ENCODE data around the gene COPB2. TPM values are rescaled to one million over a fixed set of nuclear protein-coding genes. Genes with fewer than 3 reads are reported as not detected.

The COPB2 gene
- total RNA-seq, 1 experiment from 2014 or later, result 156 TPM

DNA sequence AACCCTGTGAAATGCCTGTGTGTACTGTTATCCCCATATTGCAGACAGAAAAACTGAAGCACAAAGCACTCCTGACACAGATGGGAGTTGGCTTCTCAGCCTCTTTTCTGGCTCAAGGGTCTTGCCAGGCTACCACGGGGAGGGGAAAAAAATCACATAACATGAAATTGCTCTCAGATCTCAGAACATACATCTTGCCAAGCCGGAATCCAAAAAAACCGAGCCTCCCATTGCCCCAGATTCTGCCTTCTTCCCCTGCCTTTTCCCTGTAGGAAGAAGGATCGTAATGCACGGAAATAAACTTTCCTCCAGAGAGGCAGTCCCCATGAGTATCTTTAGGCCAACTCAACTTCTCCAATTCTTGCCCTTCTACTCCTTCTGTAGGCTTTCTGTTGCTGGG is 62.2 kb downstream of the COPB2 start:
- no peak overlapping the region for H3K4me3 ChIP-seq
- no peaks in the 10 kb centered on the region for H3K9me3 ChIP-seq (replicated peaks)
- no peak for DNase-seq
- H3K4me1 ChIP-seq, result no peaks in the 10 kb centered on the region
- H3K27ac ChIP-seq, result no peak overlapping the region
- no peaks in the 10 kb centered on the region for H3K36me3 ChIP-seq
- H3K27me3 ChIP-seq, result peaks cover 10% of the 10 kb centered on the region; the same call in 1 of the 2 replicates

DNA sequence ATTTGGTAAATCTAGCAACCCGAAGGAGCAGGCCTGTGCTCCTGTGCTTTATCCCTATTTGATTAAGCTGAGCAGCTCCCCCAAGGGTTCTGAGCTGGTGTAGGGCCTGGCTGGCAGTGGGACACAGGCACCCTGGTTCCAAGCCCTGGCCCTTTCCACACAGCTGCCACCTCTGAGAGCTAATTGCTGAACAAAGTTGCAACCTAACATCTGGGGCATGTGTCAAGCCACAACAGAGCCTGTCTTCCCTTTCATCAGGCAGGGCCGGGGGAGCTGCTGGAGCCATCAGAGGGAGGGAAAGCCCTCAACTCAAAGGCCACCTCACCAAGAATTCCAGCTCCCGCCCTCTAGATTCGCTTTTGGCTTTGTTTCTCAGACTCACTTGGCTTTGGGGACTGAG is 62.7 kb downstream of the COPB2 start:
- Histone ChIP-seq H3K4me1 (no peaks in the 10 kb centered on the region), H3K9me3 (replicated peaks) (no peaks in the 10 kb centered on the region), H3K36me3 (no peaks in the 10 kb centered on the region), H3K27me3 (peaks cover 7% of the 10 kb centered on the region; the same call in 1 of the 2 replicates), H3K27ac (no peak overlapping the region), H3K4me3 (no peak overlapping the region)
- DNase-seq, result no peak

DNA sequence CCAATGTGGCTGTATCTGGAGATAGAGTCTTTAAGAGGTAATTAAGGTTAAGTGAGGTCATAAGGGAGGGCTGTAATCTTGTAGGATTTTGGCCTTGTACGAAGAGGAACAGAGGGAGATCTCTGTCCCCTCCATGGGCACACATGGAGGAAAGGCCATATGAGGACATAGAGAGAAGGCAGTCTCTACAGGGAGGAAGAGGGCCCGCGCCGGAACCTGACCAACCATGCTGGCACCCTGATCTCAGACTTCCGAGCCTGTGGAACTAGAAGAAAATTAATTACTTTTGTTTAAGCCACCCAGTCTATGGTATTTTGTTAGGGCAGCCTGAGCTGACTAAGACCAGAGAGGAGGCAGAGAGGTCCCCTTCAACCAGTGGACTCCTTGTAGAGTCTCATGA is 63.3 kb downstream of the COPB2 start:
- no peak overlapping the region for H3K4me3 ChIP-seq
- DNase-seq, result no peak
- no peaks in the 10 kb centered on the region for H3K4me1 ChIP-seq
- H3K36me3 ChIP-seq, result no peaks in the 10 kb centered on the region
- H3K27me3 ChIP-seq, result peaks cover 4% of the 10 kb centered on the region; the same call in 1 of the 2 replicates
- no peak overlapping the region for H3K27ac ChIP-seq
- H3K9me3 ChIP-seq (replicated peaks), result no peaks in the 10 kb centered on the region

DNA sequence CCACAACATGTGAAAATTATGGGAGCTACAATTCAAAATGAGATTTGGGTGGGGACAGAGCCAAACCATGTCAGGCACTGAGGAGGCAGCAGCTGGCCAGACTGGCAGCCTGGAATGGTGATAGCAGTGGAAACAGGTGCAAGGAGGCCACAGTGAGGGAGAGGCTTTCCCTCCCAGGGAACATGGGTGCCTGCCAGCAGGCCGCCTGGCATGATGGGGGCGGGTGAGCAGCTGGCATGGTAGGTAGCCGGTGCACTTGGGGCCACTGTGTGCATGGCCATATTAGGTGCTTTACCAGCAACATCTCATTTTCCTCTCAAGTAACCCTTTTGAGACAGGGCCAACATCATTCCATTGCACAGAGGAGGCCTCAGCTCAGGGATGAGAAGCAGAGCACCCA is 63.9 kb downstream of the COPB2 start:
- H3K27me3 ChIP-seq, result peaks cover 4% of the 10 kb centered on the region; the same call in 1 of the 2 replicates
- H3K36me3 ChIP-seq, result no peaks in the 10 kb centered on the region
- peak; percentile 27 to 45 for DNase-seq
- no peak overlapping the region for H3K4me3 ChIP-seq
- no peaks in the 10 kb centered on the region for H3K4me1 ChIP-seq
- H3K27ac ChIP-seq, result no peak overlapping the region
- H3K9me3 ChIP-seq (replicated peaks), result no peaks in the 10 kb centered on the region

DNA sequence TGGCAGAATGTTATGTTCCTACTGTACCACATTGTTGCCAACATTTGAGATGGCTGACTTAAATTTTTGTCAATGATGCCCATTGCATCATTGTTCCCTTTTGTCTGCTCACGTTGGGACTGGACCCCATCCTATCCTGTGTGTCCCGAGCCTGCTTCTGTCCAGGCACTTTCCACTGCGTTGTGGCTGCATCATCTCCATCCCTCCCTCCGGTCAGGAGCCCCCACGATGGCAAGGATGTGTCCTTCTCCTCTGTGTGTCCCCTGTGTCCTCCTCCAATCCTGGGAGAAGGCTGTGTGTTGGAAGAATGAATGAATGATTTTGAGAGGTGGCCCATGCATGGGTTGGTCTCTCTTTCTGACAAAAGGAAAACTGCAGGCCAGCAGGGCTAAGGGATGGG is 65.0 kb downstream of the COPB2 start:
- Histone ChIP-seq H3K36me3 (no peaks in the 10 kb centered on the region), H3K27me3 (no peaks in the 10 kb centered on the region; the same call in 1 of the 2 replicates), H3K4me3 (no peak overlapping the region), H3K27ac (no peak overlapping the region), H3K9me3 (replicated peaks) (no peaks in the 10 kb centered on the region), H3K4me1 (no peaks in the 10 kb centered on the region)
- no peak for DNase-seq

DNA sequence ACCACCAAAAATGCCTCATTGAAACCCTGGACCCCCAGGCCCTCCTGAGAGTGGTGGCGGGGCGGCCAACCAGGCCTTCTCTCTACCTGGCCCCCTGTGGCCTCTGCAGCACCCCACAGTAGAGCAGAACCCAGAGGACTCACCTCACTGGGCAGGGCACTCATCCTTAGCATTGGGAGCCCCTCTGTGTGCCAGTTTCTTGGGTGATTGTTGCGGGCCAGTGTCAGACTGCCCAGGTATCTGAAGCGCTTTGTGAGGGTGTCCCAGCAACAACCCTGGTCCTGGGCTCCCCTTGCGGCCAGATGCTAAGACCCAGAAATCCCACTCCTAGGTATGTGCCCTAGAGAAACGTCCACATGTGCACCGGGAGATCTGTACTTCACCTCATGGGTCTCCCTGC is 66.3 kb downstream of the COPB2 start:
- Histone ChIP-seq H3K27ac (no peak overlapping the region), H3K36me3 (no peaks in the 10 kb centered on the region), H3K27me3 (no peaks in the 10 kb centered on the region; the same call in 1 of the 2 replicates)

DNA sequence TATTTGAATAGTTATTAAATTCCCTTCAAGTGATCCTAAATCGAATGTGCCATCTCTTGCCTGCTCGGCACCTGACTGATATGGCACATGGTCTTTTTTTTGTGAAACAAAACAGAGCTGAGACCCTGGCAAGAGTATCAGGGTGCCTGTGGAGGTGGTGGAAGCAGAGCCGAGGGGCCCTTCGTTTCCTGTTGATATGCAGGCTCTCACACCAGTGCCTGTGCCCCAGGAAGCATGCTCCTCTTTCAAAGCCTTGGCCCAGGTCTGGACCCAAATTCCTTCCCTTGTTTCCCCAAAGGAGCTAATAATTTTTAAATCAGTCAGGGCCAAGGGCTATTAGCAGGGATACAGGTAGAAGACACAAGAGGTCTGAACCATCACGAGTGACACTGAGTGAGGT is 67.1 kb downstream of the COPB2 start:
- Histone ChIP-seq H3K9me3 (replicated peaks) (no peaks in the 10 kb centered on the region), H3K36me3 (no peaks in the 10 kb centered on the region)
- no peak for DNase-seq

More for the DNA sequence above, 66.3 kb downstream of the COPB2 start:
- no peak for DNase-seq
- Histone ChIP-seq H3K4me3 (no peak overlapping the region), H3K4me1 (no peaks in the 10 kb centered on the region), H3K9me3 (replicated peaks) (no peaks in the 10 kb centered on the region)

DNA sequence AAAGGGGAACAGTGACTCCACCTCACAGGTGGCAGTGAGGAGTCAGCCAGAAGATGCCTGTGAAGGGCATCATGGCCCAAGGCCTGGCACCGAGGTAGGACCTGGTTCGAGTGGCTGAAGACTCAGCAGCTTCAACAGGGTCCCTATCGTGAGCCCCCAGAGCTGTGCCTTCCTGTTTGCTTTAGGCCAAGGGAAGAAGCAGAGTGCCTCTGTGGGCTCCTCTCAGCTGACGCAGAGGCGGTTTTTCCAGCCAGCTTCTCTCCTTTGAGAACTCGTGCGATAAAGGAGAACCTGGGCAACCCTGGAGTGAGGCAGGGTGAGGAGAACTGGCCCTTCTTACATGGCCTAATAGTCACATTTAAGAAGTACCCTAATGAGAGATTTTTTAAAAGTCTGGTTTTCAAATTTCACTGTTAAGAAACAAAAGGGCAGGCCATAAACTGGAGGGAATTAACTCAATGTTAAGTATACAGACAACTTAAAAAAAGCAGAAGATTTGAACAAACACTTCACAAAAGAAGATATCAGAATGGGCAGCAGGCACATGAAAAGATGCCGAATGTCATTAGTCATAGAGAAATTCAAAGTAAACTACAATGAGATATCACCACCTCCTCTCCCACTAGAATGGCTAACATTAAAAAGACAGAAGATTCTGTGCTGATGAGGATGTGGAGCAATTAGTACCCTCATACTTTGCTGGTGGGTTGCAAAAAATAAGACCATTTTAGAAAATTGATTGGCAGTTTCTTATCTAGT is 68.7 kb downstream of the COPB2 start:
- no peaks in the 10 kb centered on the region; the same call in 1 of the 2 replicates for H3K27me3 ChIP-seq
- no peaks in the 10 kb centered on the region for H3K36me3 ChIP-seq
- H3K27ac ChIP-seq, result no peak overlapping the region
- no peaks in the 10 kb centered on the region for H3K4me1 ChIP-seq
- no peak for DNase-seq
- H3K4me3 ChIP-seq, result no peak overlapping the region
- no peaks in the 10 kb centered on the region for H3K9me3 ChIP-seq (replicated peaks)

More for the DNA sequence above, 67.1 kb downstream of the COPB2 start:
- Histone ChIP-seq H3K4me3 (no peak overlapping the region), H3K27ac (no peak overlapping the region), H3K27me3 (no peaks in the 10 kb centered on the region; the same call in 1 of the 2 replicates), H3K4me1 (no peaks in the 10 kb centered on the region)

DNA sequence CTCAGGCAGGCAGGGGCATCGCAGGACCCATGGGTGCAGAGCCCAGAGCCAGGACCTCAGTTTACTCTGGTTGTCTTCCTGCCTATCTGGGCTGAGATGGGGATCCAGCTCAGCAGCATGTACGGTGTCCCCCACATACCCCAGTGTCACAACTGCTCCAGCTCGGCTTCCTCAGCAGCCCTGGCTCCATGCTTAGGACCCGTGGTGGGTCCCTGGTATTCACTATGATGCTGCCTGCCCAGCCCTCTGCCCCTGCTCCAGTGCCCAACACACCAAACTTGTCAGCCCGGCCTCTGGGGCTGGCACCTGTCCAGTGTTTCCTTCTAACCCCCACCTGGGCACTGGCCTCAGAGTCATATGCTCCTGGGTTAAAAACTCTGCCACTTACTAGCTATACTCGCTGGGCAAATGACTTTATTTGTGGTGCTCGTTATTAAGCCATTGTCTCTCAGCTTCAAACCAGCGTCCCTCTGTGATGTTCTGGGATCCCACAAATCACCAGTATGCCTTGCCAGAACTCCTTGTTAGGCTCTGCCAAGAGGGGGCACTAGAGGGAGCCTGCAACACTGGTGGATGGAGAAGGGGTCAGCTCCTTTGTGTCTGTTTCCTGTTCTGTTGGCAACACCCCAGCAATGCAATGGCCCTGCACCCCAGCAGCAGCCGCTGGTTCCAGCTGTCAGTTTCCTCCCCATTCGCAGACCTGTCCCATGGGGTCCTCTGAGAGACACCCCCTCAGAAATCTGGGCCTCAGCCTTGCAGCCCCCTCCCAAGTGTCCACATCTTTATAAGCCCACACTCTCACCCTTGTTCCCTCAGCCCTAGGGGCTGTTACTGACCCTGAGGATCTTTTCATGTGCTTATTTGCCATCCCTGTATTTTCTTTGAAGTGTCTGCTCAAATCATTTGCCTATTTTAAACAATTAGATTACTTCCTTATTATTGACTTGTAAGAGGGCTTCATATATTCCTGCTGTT is 69.7 kb downstream of the COPB2 start:
- Histone ChIP-seq H3K27ac (no peak overlapping the region), H3K4me1 (no peaks in the 10 kb centered on the region), H3K36me3 (no peaks in the 10 kb centered on the region), H3K9me3 (replicated peaks) (no peaks in the 10 kb centered on the region), H3K4me3 (no peak overlapping the region), H3K27me3 (no peaks in the 10 kb centered on the region; the same call in 1 of the 2 replicates)
- DNase-seq, result peak; percentile 26 to 50

DNA sequence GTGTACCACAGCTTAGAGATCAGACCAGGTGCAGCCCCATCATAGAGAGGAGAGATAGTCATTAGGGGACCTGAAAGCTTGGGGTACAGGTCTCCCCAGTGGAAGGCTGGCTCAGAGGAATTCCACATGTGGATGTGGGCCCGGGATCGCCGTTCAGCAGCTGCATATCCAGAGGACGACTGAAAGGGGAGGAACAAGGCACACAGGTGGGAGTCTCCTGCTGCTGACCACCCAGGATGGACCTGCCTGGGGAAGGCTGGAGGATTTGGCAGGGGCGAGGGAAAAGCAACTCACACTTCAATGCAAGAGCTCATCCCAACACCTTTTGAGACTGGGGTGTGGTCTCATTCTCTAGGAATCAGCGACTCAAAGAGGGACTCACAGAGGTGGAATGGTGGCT is 70.6 kb downstream of the COPB2 start:
- Histone ChIP-seq H3K27me3 (no peaks in the 10 kb centered on the region; the same call in 1 of the 2 replicates), H3K27ac (no peak overlapping the region), H3K36me3 (no peaks in the 10 kb centered on the region), H3K9me3 (replicated peaks) (no peaks in the 10 kb centered on the region), H3K4me3 (no peak overlapping the region), H3K4me1 (no peaks in the 10 kb centered on the region)
- DNase-seq, result no peak

DNA sequence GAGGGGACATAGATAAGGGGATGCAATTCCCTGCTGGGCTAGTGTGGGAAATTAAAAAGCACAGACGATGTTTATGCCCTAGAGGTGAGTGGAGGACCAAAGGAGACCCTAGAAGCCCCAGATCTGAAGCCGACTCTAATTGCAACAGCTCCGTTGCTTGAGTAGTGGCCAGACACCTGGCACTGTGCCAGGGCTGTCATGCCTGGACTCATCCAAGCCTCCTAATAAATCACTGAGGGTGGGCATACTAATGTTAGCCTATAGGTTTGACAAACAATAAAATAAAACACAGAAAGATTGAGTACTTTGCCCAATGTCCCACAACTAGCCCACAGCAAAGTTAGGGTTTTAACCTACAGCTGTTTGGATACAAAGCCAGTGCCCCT is 71.0 kb downstream of the COPB2 start:
- no peak overlapping the region for H3K27ac ChIP-seq
- no peaks in the 10 kb centered on the region for H3K4me1 ChIP-seq
- H3K27me3 ChIP-seq, result no peaks in the 10 kb centered on the region; the same call in 1 of the 2 replicates
- H3K4me3 ChIP-seq, result no peak overlapping the region
- DNase-seq, result peak in 1 of 2 experiments; percentile 32
- H3K9me3 ChIP-seq (replicated peaks), result no peaks in the 10 kb centered on the region
- no peaks in the 10 kb centered on the region for H3K36me3 ChIP-seq

DNA sequence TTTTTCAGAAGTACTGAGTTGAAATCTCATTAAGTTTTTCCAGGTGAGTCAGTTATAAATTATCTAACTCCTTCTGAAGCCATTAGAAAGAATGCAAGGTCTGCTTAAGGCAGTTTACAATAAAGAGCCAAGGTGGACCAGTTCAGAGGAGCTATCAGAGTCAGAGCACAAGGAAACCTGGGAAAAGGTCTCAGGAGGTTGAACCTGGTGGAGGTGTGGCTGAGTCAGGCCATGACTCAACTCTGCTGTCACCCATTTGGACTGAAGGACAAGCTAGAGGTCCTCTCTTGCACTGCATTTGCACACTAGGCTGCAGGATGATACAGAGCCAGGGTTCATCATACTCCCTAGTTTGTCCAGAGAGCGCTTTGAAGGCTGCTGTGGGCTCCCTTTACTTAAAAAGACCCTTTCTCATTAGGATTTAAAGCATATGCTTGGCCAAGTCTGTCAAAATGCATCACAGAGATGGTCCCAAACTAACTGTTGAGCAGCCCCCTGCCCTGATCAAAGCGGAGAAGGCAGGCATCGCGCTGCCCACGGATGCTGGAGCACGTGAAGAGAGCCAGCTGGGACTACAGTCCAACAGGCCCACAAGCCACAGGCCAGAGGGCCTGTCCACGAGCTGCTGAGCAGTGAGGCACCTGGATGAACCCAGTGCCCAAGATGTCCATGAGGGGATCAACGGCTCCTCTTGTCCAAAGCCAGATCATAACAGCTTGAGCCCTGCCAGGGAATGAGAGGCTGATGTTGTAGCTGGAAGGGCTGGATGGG is 71.6 kb downstream of the COPB2 start:
- no peaks in the 10 kb centered on the region for H3K4me1 ChIP-seq
- H3K36me3 ChIP-seq, result no peaks in the 10 kb centered on the region
- no peak overlapping the region for H3K4me3 ChIP-seq
- H3K27ac ChIP-seq, result no peak overlapping the region
- DNase-seq, result no peak
- H3K9me3 ChIP-seq (replicated peaks), result no peaks in the 10 kb centered on the region
- H3K27me3 ChIP-seq, result no peaks in the 10 kb centered on the region; the same call in 1 of the 2 replicates

DNA sequence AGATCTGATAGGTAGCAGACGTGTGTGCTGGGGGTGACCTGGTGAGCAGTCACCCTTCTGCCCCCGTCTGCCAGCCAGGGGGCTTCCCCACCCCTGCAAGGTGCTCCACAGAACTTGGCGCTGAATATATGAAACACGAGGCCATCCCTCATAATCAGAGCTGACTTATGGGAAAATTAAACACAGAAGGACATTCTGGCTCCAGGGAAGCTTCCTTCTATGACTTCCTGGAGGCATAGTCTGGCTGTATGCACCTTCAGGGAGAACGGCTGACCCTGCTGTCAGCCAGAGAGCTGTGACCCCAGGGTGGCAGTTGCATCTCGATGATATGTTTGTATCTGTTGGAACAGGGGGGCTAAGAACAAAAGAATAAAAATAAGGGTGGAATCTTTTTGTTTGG is 72.2 kb downstream of the COPB2 start:
- Histone ChIP-seq H3K27me3 (no peaks in the 10 kb centered on the region; the same call in 1 of the 2 replicates), H3K4me1 (no peaks in the 10 kb centered on the region), H3K9me3 (replicated peaks) (no peaks in the 10 kb centered on the region), H3K27ac (no peak overlapping the region), H3K36me3 (no peaks in the 10 kb centered on the region), H3K4me3 (no peak overlapping the region)
- DNase-seq, result no peak

DNA sequence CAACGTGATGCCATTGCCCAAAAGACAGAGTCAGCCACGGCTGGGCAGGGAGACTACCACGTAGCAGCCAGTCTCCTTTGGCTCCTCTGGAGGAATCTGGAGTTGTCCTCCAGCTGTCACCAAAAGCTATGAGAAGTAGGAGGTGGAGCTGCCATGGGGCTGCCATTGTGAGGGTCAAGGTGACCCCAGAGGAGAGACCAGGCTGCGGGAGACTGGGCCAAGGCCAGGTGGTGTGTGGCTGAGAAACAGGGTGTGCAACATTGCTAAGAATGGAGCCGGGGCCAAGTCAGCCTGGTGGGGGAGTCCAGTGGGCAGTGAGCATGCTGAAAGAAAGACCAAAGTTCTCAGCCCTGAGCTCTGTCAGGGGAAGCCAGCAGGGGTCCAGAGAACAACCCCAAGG is 75.5 kb downstream of the COPB2 start:
- Histone ChIP-seq H3K36me3 (no peaks in the 10 kb centered on the region), H3K4me1 (no peaks in the 10 kb centered on the region), H3K9me3 (replicated peaks) (no peaks in the 10 kb centered on the region), H3K27me3 (no peaks in the 10 kb centered on the region), H3K4me3 (no peak overlapping the region), H3K27ac (no peak overlapping the region)
- no peak for DNase-seq
